Lower leg skin (tissue), 4 donors: ENCODE results near the gene EDC3. TPM values are rescaled to one million over a fixed set of nuclear protein-coding genes. Genes with fewer than 3 reads are reported as not detected.

Source experiments
- DNase-seq, 2 donors: peaks; one replicate each; pipeline ENCODE4 v3.0.0-alpha.2; 2019; ENCODE audit warnings: low spot score in 2 of 2
- H3K4me3 ChIP-seq: fragments of 200-600 bp; sonication (generic); 2 replicates; pipeline ENCODE4 v1.5.1; 2017; ENCODE audit warnings: mild to moderate bottlenecking, low read depth; ENCODE audit not compliant: poor library complexity, severe bottlenecking
- POLR2A ChIP-seq, 2 donors: fragments of 450-650 bp; IDR thresholded peaks; one replicate each; pipeline ENCODE4 v1.6.1; 2016 to 2017; ENCODE audit warnings: antibody characterized with exemption in 2 of 2, mild to moderate bottlenecking in 1 of 2, moderate library complexity in 1 of 2
- WGBS, 2 donors: methylation state at CpG; one replicate each; pipeline ENCODE4 v1.1.5; 2018; 5-methylcytosine and 5-hydroxymethylcytosine counted together
- intact Hi-C: fragments of 100-400 bp; cut with DNase I; formaldehyde crosslinking; loops from one replicate; pipeline ENCODE4 v1.15.0; 2023; ENCODE audit warnings: low total_unique reads
- total RNA-seq, 4 donors: library from RNA; depleted of rRNA; stranded (reverse); fragments of >200 nt; gene quantifications; one replicate each; pipeline ENCODE4 v1.1.0, GENCODE V29; 2016
- TF ChIP-seq, protein P1 (sequence below), 3 donors: fragments of 450-650 bp; IDR thresholded peaks; one replicate each; pipeline ENCODE4 v1.5.1; 2016; ENCODE audit warnings: antibody characterized with exemption in 3 of 3, mild to moderate bottlenecking in 3 of 3, moderate library complexity in 2 of 3

Gene EDC3
- total RNA-seq, 4 donors from 2014 or later: 11.2 to 33.6 (median 17.6) TPM

DNA sequence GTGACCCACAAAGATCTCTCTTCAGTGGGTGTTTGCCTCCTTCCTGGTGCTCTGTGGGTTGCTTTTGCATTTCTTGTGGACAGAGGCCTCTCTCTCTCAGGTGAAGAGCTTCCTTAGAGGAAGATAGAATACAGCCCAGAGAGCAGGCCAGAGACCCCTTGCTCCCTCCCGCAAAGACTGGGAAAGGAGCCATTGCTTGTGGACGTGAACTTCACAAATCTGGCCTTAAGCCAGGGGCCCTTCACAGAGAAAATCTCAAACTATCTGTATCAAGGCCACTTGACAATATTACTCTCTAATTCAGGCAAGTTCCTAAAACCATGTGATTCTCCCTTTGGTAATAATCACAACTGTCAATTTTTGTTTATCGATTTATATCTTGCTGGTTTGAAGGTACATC is 110.6 kb downstream of the EDC3 start:
- no peak for DNase-seq
- intact Hi-C loops: no loop called here
- no peak overlapping the region for H3K4me3 ChIP-seq
- 56 to 70% methylated on average over 3 of the region's 3 CpGs for WGBS, 2 donors
- TF ChIP-seq POLR2A (IDR thresholded peaks at IDR 0.05): no peak
- TF ChIP-seq, protein P1, sequence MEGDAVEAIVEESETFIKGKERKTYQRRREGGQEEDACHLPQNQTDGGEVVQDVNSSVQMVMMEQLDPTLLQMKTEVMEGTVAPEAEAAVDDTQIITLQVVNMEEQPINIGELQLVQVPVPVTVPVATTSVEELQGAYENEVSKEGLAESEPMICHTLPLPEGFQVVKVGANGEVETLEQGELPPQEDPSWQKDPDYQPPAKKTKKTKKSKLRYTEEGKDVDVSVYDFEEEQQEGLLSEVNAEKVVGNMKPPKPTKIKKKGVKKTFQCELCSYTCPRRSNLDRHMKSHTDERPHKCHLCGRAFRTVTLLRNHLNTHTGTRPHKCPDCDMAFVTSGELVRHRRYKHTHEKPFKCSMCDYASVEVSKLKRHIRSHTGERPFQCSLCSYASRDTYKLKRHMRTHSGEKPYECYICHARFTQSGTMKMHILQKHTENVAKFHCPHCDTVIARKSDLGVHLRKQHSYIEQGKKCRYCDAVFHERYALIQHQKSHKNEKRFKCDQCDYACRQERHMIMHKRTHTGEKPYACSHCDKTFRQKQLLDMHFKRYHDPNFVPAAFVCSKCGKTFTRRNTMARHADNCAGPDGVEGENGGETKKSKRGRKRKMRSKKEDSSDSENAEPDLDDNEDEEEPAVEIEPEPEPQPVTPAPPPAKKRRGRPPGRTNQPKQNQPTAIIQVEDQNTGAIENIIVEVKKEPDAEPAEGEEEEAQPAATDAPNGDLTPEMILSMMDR (IDR thresholded peaks at IDR 0.05): no peak

DNA sequence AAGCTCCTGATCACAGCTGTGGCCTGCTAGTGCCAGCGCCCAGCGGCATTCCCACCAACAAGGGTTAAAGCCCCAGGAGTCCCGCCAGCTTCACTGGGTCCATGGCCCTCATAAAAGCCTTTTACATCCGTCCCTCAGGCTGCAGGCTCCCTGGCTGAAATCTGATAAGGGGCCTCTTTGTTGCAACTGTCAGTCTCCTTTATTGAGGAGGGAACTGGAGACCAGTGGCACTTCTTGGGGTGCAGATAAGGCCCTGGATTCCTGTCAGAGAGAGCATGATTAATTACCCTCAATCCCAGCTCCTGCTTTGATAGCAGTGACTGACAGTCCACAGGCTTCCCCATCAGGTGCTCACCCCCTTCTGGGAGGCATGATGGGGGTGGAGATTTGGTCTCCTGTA is 111.0 kb downstream of the EDC3 start:
- no peak overlapping the region for H3K4me3 ChIP-seq
- TF ChIP-seq POLR2A (IDR thresholded peaks at IDR 0.05): no peak
- TF ChIP-seq, protein P1 (IDR thresholded peaks at IDR 0.05): no peak
- 85 to 90% methylated on average over 4 of the region's 4 CpGs for WGBS, 2 donors
- intact Hi-C loops: no loop called here
- DNase-seq: no peak

DNA sequence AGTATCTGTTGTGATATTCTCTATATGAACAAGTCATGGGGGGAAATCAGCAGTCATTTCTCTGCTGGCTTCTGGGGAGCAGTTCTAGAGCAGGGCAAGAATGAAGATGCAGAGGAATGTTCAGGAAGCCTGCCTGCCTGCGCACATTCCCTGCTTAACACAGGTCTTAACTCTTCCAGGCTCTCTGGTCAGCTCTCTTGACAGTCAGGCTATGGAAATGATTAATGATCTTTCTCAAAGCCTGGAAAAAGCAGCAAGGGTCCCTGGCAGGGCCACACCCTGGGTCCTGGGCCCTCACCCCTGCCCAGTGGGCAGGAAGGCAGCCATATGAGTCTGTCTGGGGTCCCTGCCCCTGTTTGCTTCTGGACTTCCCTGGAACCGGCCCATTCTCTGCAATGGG is 111.6 kb downstream of the EDC3 start:
- WGBS, 2 donors: 86 to 88% methylated on average over 2 of the region's 2 CpGs
- H3K4me3 ChIP-seq: no peak overlapping the region
- TF ChIP-seq POLR2A (IDR thresholded peaks at IDR 0.05): no peak
- TF ChIP-seq, protein P1 (IDR thresholded peaks at IDR 0.05): no peak
- intact Hi-C loops: no loop called here
- DNase-seq: no peak

Other genes with a start within 250 kb of the EDC3 start
- 100 to 1,000 TPM in 1 of 4 donors, 10 to 100 TPM in 3; 54.4 to 113 (median 82.3) TPM for gene UBL7, start 234.9 kb downstream of the EDC3 start, total RNA-seq
- gene ARID3B, start 154.8 kb downstream of the EDC3 start, total RNA-seq: 1 to 10 TPM; 4.9 to 6.3 (median 6.1) TPM
- gene CLK3, start 80.2 kb downstream of the EDC3 start, total RNA-seq: 100 to 1,000 TPM in 2 of 4 donors, 10 to 100 TPM in 2; 96.7 to 230 (median 117) TPM
- 1 to 10 TPM; 3.0 to 6.8 (median 3.6) TPM for gene CYP1A1, start 29.5 kb upstream of the EDC3 start, total RNA-seq
- gene CYP1A2, start 52.8 kb upstream of the EDC3 start, total RNA-seq: not detected
- gene CSK, start 86.1 kb upstream of the EDC3 start, total RNA-seq: 10 to 100 TPM; 37.6 to 47.3 (median 45.4) TPM
- gene LMAN1L, start 116.8 kb upstream of the EDC3 start, total RNA-seq: 1 to 10 TPM in 1 of 4 donors, under 1 TPM in 1, not detected in 2; 0.29 to 1.3 TPM
- gene CPLX3, start 130.6 kb upstream of the EDC3 start, total RNA-seq: under 1 TPM; 0.17 to 0.84 (median 0.28) TPM
- 100 to 1,000 TPM; 108 to 189 (median 123) TPM for gene ULK3, start 147.1 kb upstream of the EDC3 start, total RNA-seq
- gene SCAMP2, start 177.3 kb upstream of the EDC3 start, total RNA-seq: 100 to 1,000 TPM in 3 of 4 donors, 10 to 100 TPM in 1; 97.2 to 134 (median 107) TPM
- 10 to 100 TPM; 27.6 to 73.1 (median 32.5) TPM for gene MPI, start 194.0 kb upstream of the EDC3 start, total RNA-seq
- 10 to 100 TPM; 60.3 to 72.6 (median 67.5) TPM for gene FAM219B, start 210.8 kb upstream of the EDC3 start, total RNA-seq
- gene COX5A, start 242.0 kb upstream of the EDC3 start, total RNA-seq: 100 to 1,000 TPM; 109 to 175 (median 137) TPM